ENCODE measurements around the gene PLAAT1.

DNA sequence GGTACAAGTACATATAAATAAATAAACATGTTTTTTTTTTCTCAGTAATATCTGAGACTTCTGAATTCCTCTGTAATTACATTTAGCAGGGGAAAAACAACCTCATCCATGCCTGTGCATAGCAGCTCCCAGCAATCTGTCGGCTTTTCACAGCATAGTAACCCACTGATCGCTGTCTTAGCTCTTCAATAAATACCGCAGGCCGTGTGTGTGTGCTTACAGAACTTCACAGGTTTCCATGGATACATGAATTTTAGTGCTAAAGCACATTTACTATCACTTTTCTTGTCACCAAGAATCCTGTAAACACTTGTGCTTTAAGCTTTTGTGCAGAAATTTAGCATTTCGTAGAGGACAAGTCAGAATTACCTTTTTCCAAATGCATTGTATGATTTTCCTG, 4.0 kb upstream of the PLAAT1 start:
- TF ChIP-seq, protein P1, sequence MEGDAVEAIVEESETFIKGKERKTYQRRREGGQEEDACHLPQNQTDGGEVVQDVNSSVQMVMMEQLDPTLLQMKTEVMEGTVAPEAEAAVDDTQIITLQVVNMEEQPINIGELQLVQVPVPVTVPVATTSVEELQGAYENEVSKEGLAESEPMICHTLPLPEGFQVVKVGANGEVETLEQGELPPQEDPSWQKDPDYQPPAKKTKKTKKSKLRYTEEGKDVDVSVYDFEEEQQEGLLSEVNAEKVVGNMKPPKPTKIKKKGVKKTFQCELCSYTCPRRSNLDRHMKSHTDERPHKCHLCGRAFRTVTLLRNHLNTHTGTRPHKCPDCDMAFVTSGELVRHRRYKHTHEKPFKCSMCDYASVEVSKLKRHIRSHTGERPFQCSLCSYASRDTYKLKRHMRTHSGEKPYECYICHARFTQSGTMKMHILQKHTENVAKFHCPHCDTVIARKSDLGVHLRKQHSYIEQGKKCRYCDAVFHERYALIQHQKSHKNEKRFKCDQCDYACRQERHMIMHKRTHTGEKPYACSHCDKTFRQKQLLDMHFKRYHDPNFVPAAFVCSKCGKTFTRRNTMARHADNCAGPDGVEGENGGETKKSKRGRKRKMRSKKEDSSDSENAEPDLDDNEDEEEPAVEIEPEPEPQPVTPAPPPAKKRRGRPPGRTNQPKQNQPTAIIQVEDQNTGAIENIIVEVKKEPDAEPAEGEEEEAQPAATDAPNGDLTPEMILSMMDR (IDR thresholded peaks at IDR 0.05): no peak
- TF ChIP-seq POLR2A (IDR thresholded peaks at IDR 0.05): no peak
- no peak for TF ChIP-seq EP300 (IDR thresholded peaks at IDR 0.05)

All from stomach (tissue), 4 donors.